ENCODE results near the gene MTRF1.

DNA sequence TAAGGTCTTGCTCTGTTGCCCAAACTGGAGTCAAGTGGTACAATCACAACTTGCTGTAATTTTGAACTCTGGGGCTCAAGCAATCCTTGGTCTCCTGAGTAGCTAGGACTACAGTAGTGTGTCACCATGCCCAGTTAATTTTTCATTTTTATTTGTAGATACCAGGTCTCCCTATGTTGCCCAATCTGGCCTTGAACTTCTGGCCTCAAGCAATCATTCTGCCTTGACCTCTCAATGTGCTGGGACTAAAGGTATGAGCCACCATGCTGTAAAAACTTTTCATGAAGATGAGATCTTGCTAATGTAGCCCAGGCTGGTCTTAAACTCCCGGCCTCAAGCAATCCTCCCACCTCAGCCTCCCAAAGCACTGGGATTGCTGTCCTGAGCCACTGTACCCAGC lies 32.6 kb upstream of the MTRF1 start:
- no peak for TF ChIP-seq GATA3 (IDR thresholded peaks at IDR 0.05; ENCODE audit: low read depth, low read length)
- no peak for TF ChIP-seq GATA2 (IDR thresholded peaks at IDR 0.05; ENCODE audit: low read depth, low read length)
